GM12878 (cell line): Measurements from ENCODE around the gene HPS6. TPM values are rescaled to one million over a fixed set of nuclear protein-coding genes. Genes with fewer than 3 reads are reported as not detected.
A peak's percentile ranks its signal among the peaks of the same experiment; 100 is the strongest.

Experiments used
- ATAC-seq: fragments of 200-7000 bp; cut with Tn5 transposase; 3 replicates; pipeline ENCODE4 v1.9.1; 2020; ENCODE audit warnings: mild to moderate bottlenecking, moderate library complexity
- BruUV-seq: library from RNA; stranded (reverse); fragments of 400-500 nt; replicated peaks from 2 replicates; lab custom pipeline; 2021; lab: Mats Ljungman, UMichigan
- CTCF ChIA-PET: fragments of 300-600 bp; sonication (Branson Sonifier 250); formaldehyde crosslinking; extraction: SDS; loops from one replicate; lab custom pipeline; 2021; ENCODE audit warnings: inconsistent platforms; lab: Yijun Ruan, JAX
- POLR2A ChIA-PET: fragments of 350-600 bp; formaldehyde crosslinking; extraction: SDS; loops from one replicate; lab custom pipeline; 2021; ENCODE audit warnings: inconsistent platforms; lab: Charles Lee
- RAD21 ChIA-PET: fragments of 300-600 bp; sonication (Branson Sonifier 250); formaldehyde crosslinking; loops from one replicate; lab custom pipeline; 2023; ENCODE audit warnings: antibody characterized with exemption; ENCODE audit not compliant: unreplicated experiment; lab: Charles Lee
- SMC1A ChIA-PET: fragments of 300-600 bp; sonication (Branson Sonifier 250); formaldehyde crosslinking; loops from one replicate; lab custom pipeline; 2023; ENCODE audit not compliant: unreplicated experiment, uncharacterized antibody; lab: Charles Lee
- DNase-seq: peaks from one replicate; pipeline ENCODE4 v3.0.0-alpha.2; 2011; ENCODE audit warnings: low read depth, low spot score
- FAIRE-seq: peaks from 3 replicates; lab custom pipeline; 2011; peaks lifted over from hg19 to GRCh38; lab: Jason Lieb, UNC
- H2AFZ ChIP-seq: 2 replicates; pipeline ENCODE4 v1.6.0; 2011; ENCODE audit warnings: low read depth, low read length, control low read depth; ENCODE audit not compliant: control insufficient read depth
- H3K27ac ChIP-seq: 2 replicates; pipeline ENCODE4 v1.5.1; 2011; ENCODE audit warnings: control low read depth; ENCODE audit not compliant: control insufficient read depth, insufficient read depth
- H3K27me3 ChIP-seq, 2 experiments: replicated peaks in 1 of 2; 2 replicates each; pipeline versions ENCODE4 v1.6.0 to v1.6.1; 2011; ENCODE audit warnings: low read length in 1 of 2; ENCODE audit not compliant: control insufficient read depth in 2 of 2, insufficient read depth in 2 of 2
- H3K36me3 ChIP-seq, 2 experiments: 2 replicates each; pipeline ENCODE4 v1.5.1; 2011; ENCODE audit warnings: low read length in 1 of 2; ENCODE audit not compliant: control insufficient read depth in 2 of 2, insufficient read depth in 2 of 2
- H3K4me1 ChIP-seq: 2 replicates; pipeline ENCODE4 v1.6.1; 2011; ENCODE audit warnings: mild to moderate bottlenecking, low read length, moderate library complexity, mixed read lengths; ENCODE audit not compliant: control insufficient read depth, insufficient read depth
- H3K4me2 ChIP-seq: 2 replicates; pipeline ENCODE4 v1.6.0; 2011; ENCODE audit warnings: control low read depth; ENCODE audit not compliant: control insufficient read depth, insufficient read depth
- H3K4me3 ChIP-seq: fragments of 200-600 bp; sonication (generic); 2 replicates; pipeline ENCODE4 v1.5.1; 2016
- H3K79me2 ChIP-seq: 2 replicates; pipeline ENCODE4 v1.6.0; 2011; ENCODE audit warnings: low read length; ENCODE audit not compliant: control insufficient read depth, insufficient read depth
- H3K9ac ChIP-seq: 2 replicates; pipeline ENCODE4 v1.8.0; 2011; ENCODE audit warnings: low read length, control low read depth, mixed read lengths; ENCODE audit not compliant: control insufficient read depth, insufficient read depth
- H3K9me3 ChIP-seq: replicated peaks from 3 replicates; pipeline ENCODE4 v1.5.1; 2011; ENCODE audit warnings: mild to moderate bottlenecking, low read length; ENCODE audit not compliant: control insufficient read depth, insufficient read depth
- H4K20me1 ChIP-seq: 2 replicates; pipeline ENCODE4 v1.6.0; 2011; ENCODE audit not compliant: control insufficient read depth, insufficient read depth
- BCL11A ChIP-seq: IDR thresholded peaks from 2 replicates; pipeline ENCODE4 v1.6.1; 2011; ENCODE audit warnings: low read depth, low read length
- CHD4 ChIP-seq: fragments of 200-600 bp; sonication (generic); IDR thresholded peaks from 2 replicates; pipeline ENCODE4 v1.6.1; 2016; ENCODE audit warnings: mild to moderate bottlenecking
- CREB1 ChIP-seq: IDR thresholded peaks from 2 replicates; pipeline ENCODE4 v1.6.1; 2012; ENCODE audit warnings: low read depth, mild to moderate bottlenecking, inconsistent platforms
- EGR1 ChIP-seq, 2 experiments: IDR thresholded peaks; 1 replicate in 1 of 2; 2 replicates in 1 of 2; pipeline ENCODE4 v1.6.1; 2011 to 2012; ENCODE audit warnings: low read depth in 2 of 2, low read length in 2 of 2, borderline replicate concordance in 1 of 2, mild to moderate bottlenecking in 1 of 2, moderate library complexity in 1 of 2
- FOXK2 ChIP-seq: fragments of 450-650 bp; IDR thresholded peaks from 2 replicates; pipeline ENCODE4 v1.6.1; 2017; ENCODE audit warnings: mild to moderate bottlenecking, moderate library complexity
- FOXM1 ChIP-seq: IDR thresholded peaks from 2 replicates; pipeline ENCODE4 v1.6.1; 2012; ENCODE audit warnings: low read depth, mild to moderate bottlenecking, inconsistent platforms, low read length, moderate library complexity
- HDAC6 ChIP-seq: fragments of 200-600 bp; sonication (generic); IDR thresholded peaks from one replicate; pipeline ENCODE4 v1.8.0; 2017; ENCODE audit warnings: antibody characterized with exemption; ENCODE audit not compliant: unreplicated experiment
- MTA2 ChIP-seq: fragments of 450-650 bp; IDR thresholded peaks from 2 replicates; pipeline ENCODE4 v1.6.1; 2016; ENCODE audit warnings: low read depth, mild to moderate bottlenecking, moderate library complexity
- MXI1 ChIP-seq: fragments of 150-350 bp; IDR thresholded peaks from 2 replicates; pipeline ENCODE4 v1.6.1; 2011; ENCODE audit warnings: low read depth, mild to moderate bottlenecking, inconsistent platforms, low read length, improper control_type of control experiment
- POLR2A ChIP-seq: IDR thresholded peaks from 2 replicates; pipeline ENCODE4 v1.6.1; 2011; ENCODE audit warnings: low read depth, mild to moderate bottlenecking, low read length
- RBBP5 ChIP-seq: fragments of 200-600 bp; sonication (generic); conservative IDR thresholded peaks from 2 replicates; pipeline ENCODE4 v1.6.1; 2016
- RUNX3 ChIP-seq: IDR thresholded peaks from 2 replicates; pipeline ENCODE4 v1.6.1; 2012; ENCODE audit warnings: low read length, inconsistent platforms
- SMC3 ChIP-seq: IDR thresholded peaks from 2 replicates; pipeline ENCODE4 v1.6.1; 2011; ENCODE audit warnings: low read length, improper control_type of control experiment, borderline replicate concordance
- SP1 ChIP-seq: IDR thresholded peaks from one replicate; pipeline ENCODE4 v1.6.1; 2011; ENCODE audit warnings: low read depth, low read length
- SPI1 ChIP-seq: IDR thresholded peaks from 2 replicates; pipeline ENCODE4 v1.6.1; 2011; ENCODE audit warnings: low read depth, mild to moderate bottlenecking, low read length, moderate library complexity, borderline replicate concordance; ENCODE audit not compliant: insufficient read depth
- USF2 ChIP-seq: IDR thresholded peaks from 2 replicates; pipeline ENCODE4 v1.6.1; 2011; ENCODE audit warnings: low read depth, low read length, improper control_type of control experiment, borderline replicate concordance
- WGBS: methylation state at CpG from one replicate; pipeline ENCODE4 v1.1.6; 2016; ENCODE audit warnings: low lambda C conversion rate; ENCODE audit not compliant: insufficient replicate concordance, insufficient coverage; ENCODE audit errors: missing lambda C conversion rate; 5-methylcytosine and 5-hydroxymethylcytosine counted together
- in situ Hi-C: fragments of 300-500 bp; cut with MboI; formaldehyde crosslinking; loops from 9 replicates; pipeline ENCODE4 v1.14.3; 2018; ENCODE audit warnings: mixed read lengths
- intact Hi-C: fragments of 100-400 bp; cut with micrococcal nuclease; formaldehyde crosslinking; loops from one replicate; pipeline ENCODE4 v1.14.2; 2022; ENCODE audit not compliant: unreplicated experiment
- polyA plus RNA-seq, 11 experiments: library from polyadenylated mRNA; depleted of rRNA in 4 of 11; unstranded in 6 of 11; stranded (reverse) in 5 of 11; fragments of >200 nt; fragmentation: Nextera tagmentation in 4 of 11; fragmentation: Illumina TruSeq in 1 of 11; extraction: Ambion mirVana in 4 of 11; extraction: Trizol in 1 of 11; gene quantifications; 1 replicate in 1 of 11; 2 replicates in 10 of 11; pipeline versions ENCODE4 v1.2.1 to v1.2.3, GENCODE V29; 2011 to 2016; ENCODE audit warnings: inconsistent platforms in 2 of 11, missing spikeins in 2 of 11, low read depth in 1 of 11
- total RNA-seq, 4 experiments: library from RNA; depleted of rRNA in 3 of 4; stranded (reverse); fragments of >200 nt in 3 of 4; fragmentation: Illumina TruSeq in 1 of 4; extraction: Trizol in 1 of 4; gene quantifications; 2 replicates each; pipeline versions ENCODE4 v1.2.1 to v1.2.3, GENCODE V29; 2013 to 2021
- TF ChIP-seq, protein P1 (sequence below): fragments of 450-650 bp; formaldehyde crosslinking; IDR thresholded peaks from 2 replicates; pipeline ENCODE4 v1.4.0; 2022; ENCODE audit warnings: mild to moderate bottlenecking, moderate library complexity
- TF ChIP-seq, protein P2 (sequence below): IDR thresholded peaks from 2 replicates; pipeline ENCODE4 v1.6.1; 2012; ENCODE audit warnings: low read depth, low read length, improper control_type of control experiment

The HPS6 gene
- total and polyA plus RNA-seq, 10 of the 15 experiments (the other 5 are each of a cell fraction or from before 2014, with no cell fraction given): 1.4 to 28.0 (median 12.0) TPM

- DNase-seq (peak; percentile 87), ATAC-seq (peak; percentile 98), FAIRE-seq (peak; percentile 95)
- ChIA-PET POLR2A (interaction anchor here (0.6 to 1.8 kb wide), 8 partner anchors 10 to 237 kb away, joined by 3 to 7 read pairs (median 4); partner anchors contain the start of genes HPS6 and OGA), CTCF (interaction anchor here (0.8 to 2.3 kb wide), 6 partner anchors 12 to 274 kb away, joined by 4 to 12 read pairs (median 6); no protein-coding TSS in a partner anchor), SMC1A (interaction anchor here (0.6 to 2.9 kb wide), 10 partner anchors 13 to 362 kb away, joined by 3 to 13 read pairs (median 4); partner anchors contain the start of gene OGA), RAD21 (interaction anchor here (0.9 to 2.2 kb wide), 5 partner anchors 22 to 166 kb away, joined by 3 to 8 read pairs (median 3); no protein-coding TSS in a partner anchor)
- peak within 1 kb of the TSS; percentile 80 for H3K4me2 ChIP-seq
- H3K4me1 ChIP-seq: 0 out of 2 replicates have a peak, but pooled peaks cover 9% of the 10 kb centered on the region
- intact Hi-C loops: loop anchor here (1.0 kb wide), 1 partner anchor 9 kb away; the partner anchor contains the start of gene HPS6
- H3K27ac ChIP-seq: peak within 1 kb of the TSS; percentile 77
- peak within 1 kb of the TSS; percentile 80 for H3K9ac ChIP-seq
- H3K9me3 ChIP-seq: no peaks in the 10 kb centered on the region
- peak within 1 kb of the TSS; percentile 74 for H2AFZ ChIP-seq
- WGBS: under 1% methylated on average over 51 of the region's 79 CpGs
- peak within 1 kb of the TSS; percentile 93 for H3K4me3 ChIP-seq
- H3K27me3 ChIP-seq: no peaks in the 10 kb centered on the region
- H4K20me1 ChIP-seq: no peaks in the 10 kb centered on the region
- no peaks in the 10 kb centered on the region for H3K36me3 ChIP-seq
- H3K79me2 ChIP-seq: peaks cover 48% of the 10 kb centered on the region
- BruUV-seq: no TSS peak
- in situ Hi-C loops: no loop called here
- no peak for TF ChIP-seq FOXM1
- TF ChIP-seq RBBP5: 0 out of 2 replicates have a peak, but pooled peaks have one; percentile 48
- TF ChIP-seq HDAC6: no peak
- no peak for TF ChIP-seq CHD4
- no peak for TF ChIP-seq SMC3
- TF ChIP-seq RUNX3: peak; percentile 70
- peak; percentile 89 for TF ChIP-seq CREB1
- peak; percentile 80 for TF ChIP-seq SP1
- peak; percentile 36; the same call in 1 of the 2 replicates for TF ChIP-seq BCL11A
- peak; percentile 77 for TF ChIP-seq MTA2
- TF ChIP-seq MXI1: peak; percentile 67
- no peak for TF ChIP-seq SPI1
- TF ChIP-seq USF2: no peak
- TF ChIP-seq EGR1 (IDR thresholded peaks at IDR 0.05; ENCODE audit: borderline replicate concordance in 1 of 2, low read depth in 2 of 2, low read length in 2 of 2): peak; percentile 30 to 82
- peak; percentile 83 for TF ChIP-seq POLR2A
- TF ChIP-seq, protein P1, sequence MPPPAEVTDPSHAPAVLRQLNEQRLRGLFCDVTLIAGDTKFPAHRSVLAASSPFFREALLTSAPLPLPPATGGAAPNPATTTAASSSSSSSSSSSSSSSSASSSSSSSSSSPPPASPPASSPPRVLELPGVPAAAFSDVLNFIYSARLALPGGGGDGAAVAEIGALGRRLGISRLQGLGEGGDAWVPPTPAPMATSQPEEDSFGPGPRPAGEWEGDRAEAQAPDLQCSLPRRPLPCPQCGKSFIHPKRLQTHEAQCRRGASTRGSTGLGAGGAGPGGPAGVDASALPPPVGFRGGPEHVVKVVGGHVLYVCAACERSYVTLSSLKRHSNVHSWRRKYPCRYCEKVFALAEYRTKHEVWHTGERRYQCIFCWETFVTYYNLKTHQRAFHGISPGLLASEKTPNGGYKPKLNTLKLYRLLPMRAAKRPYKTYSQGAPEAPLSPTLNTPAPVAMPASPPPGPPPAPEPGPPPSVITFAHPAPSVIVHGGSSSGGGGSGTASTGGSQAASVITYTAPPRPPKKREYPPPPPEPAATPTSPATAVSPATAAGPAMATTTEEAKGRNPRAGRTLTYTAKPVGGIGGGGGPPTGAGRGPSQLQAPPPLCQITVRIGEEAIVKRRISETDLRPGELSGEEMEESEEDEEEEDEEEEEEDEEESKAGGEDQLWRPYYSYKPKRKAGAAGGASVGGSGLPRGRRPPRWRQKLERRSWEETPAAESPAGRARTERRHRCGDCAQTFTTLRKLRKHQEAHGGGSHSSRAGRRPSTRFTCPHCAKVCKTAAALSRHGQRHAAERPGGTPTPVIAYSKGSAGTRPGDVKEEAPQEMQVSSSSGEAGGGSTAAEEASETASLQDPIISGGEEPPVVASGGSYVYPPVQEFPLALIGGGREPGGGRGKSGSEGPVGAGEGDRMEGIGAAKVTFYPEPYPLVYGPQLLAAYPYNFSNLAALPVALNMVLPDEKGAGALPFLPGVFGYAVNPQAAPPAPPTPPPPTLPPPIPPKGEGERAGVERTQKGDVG (CRISPR knock-in tag): no peak
- TF ChIP-seq, protein P2, sequence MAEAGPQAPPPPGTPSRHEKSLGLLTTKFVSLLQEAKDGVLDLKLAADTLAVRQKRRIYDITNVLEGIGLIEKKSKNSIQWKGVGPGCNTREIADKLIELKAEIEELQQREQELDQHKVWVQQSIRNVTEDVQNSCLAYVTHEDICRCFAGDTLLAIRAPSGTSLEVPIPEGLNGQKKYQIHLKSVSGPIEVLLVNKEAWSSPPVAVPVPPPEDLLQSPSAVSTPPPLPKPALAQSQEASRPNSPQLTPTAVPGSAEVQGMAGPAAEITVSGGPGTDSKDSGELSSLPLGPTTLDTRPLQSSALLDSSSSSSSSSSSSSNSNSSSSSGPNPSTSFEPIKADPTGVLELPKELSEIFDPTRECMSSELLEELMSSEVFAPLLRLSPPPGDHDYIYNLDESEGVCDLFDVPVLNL: 0 out of 2 replicates have a peak, but pooled peaks have one; percentile 9
- TF ChIP-seq FOXK2: peak; percentile 9; the same call in 1 of the 2 replicates
Measured at GRCh38 chr10:102055647-102056419, 9.3 kb upstream of the HPS6 start, which contains the start of gene ARMH3. TSS of gene ARMH3 (minus strand) at chr10:102056173. CDS start at chr10:102040114, 16,059 bp downstream.
